ENCODE results near the gene VWA8.
A peak's percentile ranks its signal among the peaks of the same experiment; 100 is the strongest.

Gene VWA8

DNA sequence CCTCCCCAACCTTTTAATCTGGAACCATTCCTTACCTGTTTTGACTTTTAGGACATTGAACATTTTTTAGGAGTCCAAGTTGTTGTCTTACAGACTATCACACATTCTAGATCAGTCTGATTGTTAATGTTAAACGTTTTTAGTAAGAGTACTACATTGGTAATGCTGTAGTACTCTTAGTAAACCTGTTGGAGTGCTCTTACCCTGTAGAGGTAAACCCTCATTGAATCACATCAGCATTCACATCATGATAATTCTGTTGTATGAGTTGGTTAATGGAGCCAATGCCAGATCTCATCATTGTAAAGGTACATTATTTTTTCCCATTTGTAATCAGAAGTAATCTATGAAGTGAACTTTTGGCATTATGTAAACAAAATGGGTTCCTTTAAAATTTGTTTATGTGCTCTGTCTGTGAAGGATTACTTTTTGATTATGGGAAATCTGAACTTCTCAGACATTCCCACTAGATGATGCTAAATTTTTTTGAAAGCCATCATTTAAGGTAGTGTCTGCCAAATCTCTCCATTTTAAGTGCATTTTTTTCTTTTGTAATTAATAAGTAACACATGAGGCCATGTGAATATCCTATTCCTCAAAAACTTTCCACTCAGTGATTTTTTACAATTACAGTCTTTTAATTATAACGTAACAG lies 55.2 kb downstream of the VWA8 start:
- peak; percentile 50 for TF ChIP-seq CTCF (IDR thresholded peaks at IDR 0.05)

DNA sequence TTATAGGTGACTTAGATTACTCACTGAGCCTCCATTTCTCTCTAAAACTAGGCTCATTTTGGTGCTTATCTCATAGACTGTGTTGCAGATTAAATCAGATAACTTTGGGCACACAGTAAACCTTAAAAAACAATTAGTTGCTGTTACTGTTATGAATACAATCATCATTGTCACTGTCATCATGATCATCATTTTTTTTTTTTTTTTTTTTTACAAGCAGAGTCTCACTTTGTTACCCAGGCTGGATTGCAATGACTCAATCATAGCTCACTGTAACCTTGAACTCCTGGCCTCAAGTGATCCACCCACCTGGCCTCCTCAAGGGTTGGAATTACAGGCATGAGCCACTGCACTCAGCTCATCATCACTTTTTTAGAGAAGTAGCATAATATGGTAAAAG lies 60.0 kb downstream of the VWA8 start:
- no peak for TF ChIP-seq CTCF (IDR thresholded peaks at IDR 0.05)

DNA sequence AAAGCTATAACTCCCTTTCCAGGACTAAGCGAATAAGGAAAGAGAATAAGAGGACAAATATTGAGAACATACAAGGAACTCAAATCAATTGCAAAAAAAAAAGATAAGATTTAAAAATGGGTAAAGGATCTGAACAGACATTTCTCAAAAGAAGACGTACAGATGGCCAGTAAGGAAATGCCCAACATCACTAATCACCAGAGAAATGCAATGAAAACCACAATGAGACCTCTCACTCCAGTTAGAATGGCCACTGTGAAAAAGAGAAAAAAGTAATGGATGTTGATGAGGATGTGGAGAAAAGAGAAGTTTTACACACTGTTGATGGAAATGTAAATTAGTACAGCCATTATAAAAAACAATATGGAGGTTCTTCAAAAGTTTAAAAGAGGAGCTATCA lies 63.8 kb downstream of the VWA8 start:
- TF ChIP-seq CTCF (IDR thresholded peaks at IDR 0.05): no peak

DNA sequence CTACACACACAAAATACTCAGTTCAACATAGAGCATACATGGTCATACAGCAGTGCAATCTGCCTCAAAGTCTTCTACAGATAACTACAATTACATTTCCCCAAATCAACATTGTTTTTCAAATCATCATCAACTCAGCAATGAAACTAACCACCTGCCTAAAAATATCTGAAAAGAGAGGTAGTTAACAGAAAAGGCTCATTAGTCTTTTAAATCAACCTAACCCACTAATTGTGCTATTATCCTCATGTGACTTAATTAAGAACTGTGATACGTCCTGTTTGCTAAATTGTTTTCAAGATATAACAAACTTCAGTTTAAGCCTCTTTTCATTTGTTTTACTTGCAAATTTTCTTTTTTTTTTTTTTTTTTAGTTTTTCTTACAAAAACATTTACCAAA lies 65.4 kb downstream of the VWA8 start:
- no peak for TF ChIP-seq CTCF (IDR thresholded peaks at IDR 0.05)

DNA sequence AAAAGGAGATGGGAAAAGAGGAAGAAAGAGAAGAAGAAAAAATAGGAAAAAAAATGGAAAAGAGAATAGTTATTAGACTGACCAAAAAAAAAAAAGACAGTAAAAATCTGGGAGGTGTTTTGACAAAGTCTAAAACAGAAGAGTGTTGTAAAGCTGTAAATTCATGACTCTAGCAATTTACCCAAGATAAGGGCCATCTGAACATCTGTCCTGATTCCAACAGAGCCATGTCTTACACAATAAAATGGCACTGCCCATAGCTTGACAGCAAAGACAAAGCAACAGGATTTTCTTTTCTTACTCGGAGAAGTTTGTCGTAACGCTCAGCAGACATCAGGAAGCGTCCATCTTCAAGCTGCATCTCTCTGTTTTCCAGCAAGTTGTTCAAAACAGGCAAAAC lies 69.8 kb downstream of the VWA8 start:
- TF ChIP-seq CTCF (IDR thresholded peaks at IDR 0.05): no peak

DNA sequence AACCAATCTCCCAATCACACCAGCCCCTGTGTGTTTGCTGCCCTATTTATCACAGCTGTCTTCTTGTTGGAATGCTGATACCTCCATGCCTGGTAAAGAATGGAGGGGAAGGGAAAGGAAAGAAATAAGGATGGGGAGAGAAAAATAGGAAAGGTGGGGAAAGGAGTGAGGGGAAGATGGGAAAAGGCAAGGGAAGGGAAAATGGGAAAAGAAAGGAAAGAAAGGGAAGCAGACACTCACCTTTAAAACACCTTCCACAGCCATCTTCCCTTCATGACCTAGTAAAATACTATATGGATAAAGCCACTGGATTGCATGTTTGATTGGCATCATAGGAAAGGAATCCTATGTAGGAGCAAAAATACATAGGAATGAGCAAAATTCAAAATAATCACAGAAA lies 77.8 kb downstream of the VWA8 start:
- no peak for TF ChIP-seq CTCF (IDR thresholded peaks at IDR 0.05)

GRCh38 chr13:41880966-41881365 lies 79.9 kb downstream of the VWA8 start:
- no peak for TF ChIP-seq CTCF (IDR thresholded peaks at IDR 0.05)

DNA sequence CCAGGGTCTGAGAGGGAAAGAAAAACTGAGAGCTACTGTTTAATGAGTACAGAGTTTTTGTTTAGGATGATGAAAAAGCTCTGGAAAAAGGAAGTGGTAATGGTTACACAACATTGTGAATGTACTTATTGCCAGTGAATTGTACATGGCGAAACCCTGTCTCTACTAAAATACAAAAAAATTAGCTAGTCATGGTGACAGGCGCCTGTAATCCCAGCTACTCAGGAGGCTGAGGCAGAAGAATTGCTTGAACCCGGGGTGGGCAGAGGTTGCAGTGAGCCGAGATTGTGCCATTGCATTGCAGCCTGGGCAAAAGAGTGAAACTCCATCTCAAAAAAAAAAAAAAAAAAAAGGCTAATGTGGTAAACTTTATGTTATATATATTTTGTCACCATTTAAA lies 96.3 kb downstream of the VWA8 start:
- TF ChIP-seq CTCF (IDR thresholded peaks at IDR 0.05): no peak
